ENCODE data around the gene GIMAP1. TPM values are rescaled to one million over a fixed set of nuclear protein-coding genes. Genes with fewer than 3 reads are reported as not detected.

GIMAP1 gene
- total RNA-seq, 4 donors from 2014 or later: 4.0 to 10.4 (median 8.4) TPM

- no peaks in the 10 kb centered on the region for H3K4me1 ChIP-seq
- H3K36me3 ChIP-seq: no peaks in the 10 kb centered on the region
- DNase-seq (ENCODE audit: low spot score in 2 of 2): no peak
- no peaks in the 10 kb centered on the region for H3K9me3 ChIP-seq
- TF ChIP-seq EP300 (IDR thresholded peaks at IDR 0.05) (no peak), CTCF (IDR thresholded peaks at IDR 0.05) (no peak), POLR2A (IDR thresholded peaks at IDR 0.05) (no peak)
- no peak overlapping the region for H3K27ac ChIP-seq
- no peak overlapping the region for H3K4me3 ChIP-seq
- H3K27me3 ChIP-seq: no peaks in the 10 kb centered on the region
Observed at GRCh38 chr7:150766334-150766709, 49.9 kb downstream of the GIMAP1 start.

GRCh38 chr7:150769768-150770167 lies 53.4 kb downstream of the GIMAP1 start:
- Histone ChIP-seq H3K36me3 (no peaks in the 10 kb centered on the region), H3K27ac (no peak overlapping the region), H3K4me3 (no peak overlapping the region), H3K27me3 (no peaks in the 10 kb centered on the region), H3K4me1 (no peaks in the 10 kb centered on the region), H3K9me3 (peaks cover 0 to 20% (median 0%) of the 10 kb centered on the region in 4 donors)
- 85 to 88% methylated on average over 4 of the region's 4 CpGs for WGBS, 2 donors
- no peak for TF ChIP-seq CTCF (IDR thresholded peaks at IDR 0.05)
- no peak for TF ChIP-seq POLR2A (IDR thresholded peaks at IDR 0.05)
- TF ChIP-seq EP300 (IDR thresholded peaks at IDR 0.05): no peak
- no peak for DNase-seq (ENCODE audit: low spot score in 2 of 2)

Other genes starting within 250 kb of the GIMAP1 start
- 10 to 100 TPM; 18.8 to 25.7 (median 23.6) TPM for gene GIMAP7, start 201.7 kb upstream of the GIMAP1 start, total RNA-seq
- gene GIMAP4, start 149.2 kb upstream of the GIMAP1 start, total RNA-seq: 10 to 100 TPM; 19.5 to 44.1 (median 31.8) TPM
- gene GIMAP6, start 84.2 kb upstream of the GIMAP1 start, total RNA-seq: 10 to 100 TPM; 14.4 to 68.8 (median 29.4) TPM
- 10 to 100 TPM in 1 of 4 donors, 1 to 10 TPM in 3; 6.3 to 22.0 (median 7.8) TPM for gene GIMAP2, start 30.9 kb upstream of the GIMAP1 start, total RNA-seq
- 10 to 100 TPM; 22.0 to 36.7 (median 33.4) TPM for gene GIMAP5, start 20.8 kb downstream of the GIMAP1 start, total RNA-seq
- 10 to 100 TPM; 33.9 to 83.1 (median 63.2) TPM for gene TMEM176B, start 83.8 kb downstream of the GIMAP1 start, total RNA-seq
- 10 to 100 TPM; 21.8 to 62.4 (median 36.1) TPM for gene TMEM176A, start 84.2 kb downstream of the GIMAP1 start, total RNA-seq
- not detected for gene AOC1, start 135.9 kb downstream of the GIMAP1 start, total RNA-seq

Measured in tibial nerve (tissue), 4 donors.